ENCODE data around the gene EMD. TPM values are rescaled to one million over a fixed set of nuclear protein-coding genes. Genes with fewer than 3 reads are reported as not detected.

The EMD gene
- total and polyA plus RNA-seq, 2 of the 13 experiments (the other 11 are each of a cell fraction or from before 2014, with no cell fraction given), result 14.5 to 14.9 TPM

DNA sequence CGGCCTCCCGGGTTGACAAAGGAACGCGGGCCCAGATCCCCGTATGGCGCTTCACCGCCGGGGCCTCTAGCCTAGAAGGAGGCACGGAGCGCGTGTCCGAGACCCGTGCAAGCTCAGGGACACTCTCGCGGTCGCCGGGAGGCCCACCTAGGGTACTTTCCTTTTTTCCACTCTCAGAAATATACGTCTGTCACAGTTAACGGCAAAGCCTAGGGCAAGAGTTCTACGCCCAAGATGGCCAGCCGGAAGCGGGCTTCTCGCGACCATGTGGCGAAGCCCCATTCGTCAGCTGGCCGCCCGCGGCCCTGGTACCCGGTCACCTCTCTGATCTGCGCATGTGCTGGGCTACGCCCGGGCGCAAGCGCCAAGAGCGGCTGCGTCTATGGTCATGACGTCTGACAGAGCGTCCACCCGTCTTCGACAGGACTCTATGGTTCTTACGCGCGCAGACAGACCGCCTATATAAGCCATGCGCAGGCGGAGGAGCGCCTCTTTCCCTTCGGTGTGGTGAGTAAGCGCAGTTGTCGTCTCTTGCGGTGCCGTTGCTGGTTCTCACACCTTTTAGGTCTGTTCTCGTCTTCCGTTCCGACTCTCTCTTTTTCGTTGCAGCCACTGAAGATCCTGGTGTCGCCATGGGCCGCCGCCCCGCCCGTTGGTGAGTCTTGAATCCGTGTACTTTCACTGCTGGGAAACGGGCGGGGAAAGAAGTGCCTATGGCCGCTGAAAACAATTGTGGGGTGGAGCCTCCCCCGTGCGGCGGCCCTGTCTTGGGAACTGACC lies 19.0 kb downstream of the EMD start, which contains the start of gene RPL10 (continued):
- no peak for TF ChIP-seq SIX4 (CRISPR knock-in tag; IDR thresholded peaks at IDR 0.05)
- TF ChIP-seq SNRNP70 (IDR thresholded peaks at IDR 0.05; ENCODE audit: low read depth, low read length), result no peak
- 0 out of 2 replicates have a peak, but pooled peaks have one; percentile 28 for TF ChIP-seq TEAD2 (CRISPR knock-in tag; IDR thresholded peaks at IDR 0.05)
- no peak for TF ChIP-seq ZNF7 (CRISPR knock-in tag; IDR thresholded peaks at IDR 0.05)
- peak; percentile 35; the same call in 1 of the 2 replicates for TF ChIP-seq ZNF546 (CRISPR knock-in tag; conservative IDR thresholded peaks at IDR 0.05)
- no peak for TF ChIP-seq ZNF33B (CRISPR knock-in tag; IDR thresholded peaks at IDR 0.05)
- TF ChIP-seq NR2F6 (IDR thresholded peaks at IDR 0.05), result no peak
- no peak for TF ChIP-seq NR2F6 (CRISPR knock-in tag; IDR thresholded peaks at IDR 0.05)
- no peak for TF ChIP-seq ZNF383 (CRISPR knock-in tag; IDR thresholded peaks at IDR 0.05; ENCODE audit: borderline replicate concordance)
- no peak for TF ChIP-seq ATAD3A (CRISPR knock-in tag; IDR thresholded peaks at IDR 0.05)
- no peak for TF ChIP-seq ZNF446 (CRISPR knock-in tag; IDR thresholded peaks at IDR 0.05)
- TF ChIP-seq, protein P1, sequence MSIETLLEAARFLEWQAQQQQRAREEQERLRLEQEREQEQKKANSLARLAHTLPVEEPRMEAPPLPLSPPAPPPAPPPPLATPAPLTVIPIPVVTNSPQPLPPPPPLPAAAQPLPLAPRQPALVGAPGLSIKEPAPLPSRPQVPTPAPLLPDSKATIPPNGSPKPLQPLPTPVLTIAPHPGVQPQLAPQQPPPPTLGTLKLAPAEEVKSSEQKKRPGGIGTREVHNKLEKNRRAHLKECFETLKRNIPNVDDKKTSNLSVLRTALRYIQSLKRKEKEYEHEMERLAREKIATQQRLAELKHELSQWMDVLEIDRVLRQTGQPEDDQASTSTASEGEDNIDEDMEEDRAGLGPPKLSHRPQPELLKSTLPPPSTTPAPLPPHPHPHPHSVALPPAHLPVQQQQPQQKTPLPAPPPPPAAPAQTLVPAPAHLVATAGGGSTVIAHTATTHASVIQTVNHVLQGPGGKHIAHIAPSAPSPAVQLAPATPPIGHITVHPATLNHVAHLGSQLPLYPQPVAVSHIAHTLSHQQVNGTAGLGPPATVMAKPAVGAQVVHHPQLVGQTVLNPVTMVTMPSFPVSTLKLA (IDR thresholded peaks at IDR 0.05), result 0 out of 2 replicates have a peak, but pooled peaks have one; percentile 30
- TF ChIP-seq EHMT2 (IDR thresholded peaks at IDR 0.05; ENCODE audit: borderline replicate concordance, low read depth, low read length), result no peak
- TF ChIP-seq SAP130 (CRISPR knock-in tag; IDR thresholded peaks at IDR 0.05; ENCODE audit: low read depth), result peak; percentile 56
- TF ChIP-seq AGO2 (optimal IDR thresholded peaks at IDR 0.05; ENCODE audit: low read depth, low read length), result peak; percentile 6
- TF ChIP-seq RXRB (CRISPR knock-in tag; IDR thresholded peaks at IDR 0.05; ENCODE audit: borderline replicate concordance), result peak; percentile 49; the same call in 1 of the 2 replicates
- TF ChIP-seq ZNF207 (IDR thresholded peaks at IDR 0.05; ENCODE audit: borderline replicate concordance), result no peak
- TF ChIP-seq ETV5 (CRISPR knock-in tag; IDR thresholded peaks at IDR 0.05; ENCODE audit: borderline replicate concordance), result peak; percentile 73; the same call in 1 of the 2 replicates
- peak; percentile 19; the same call in 1 of the 2 replicates for TF ChIP-seq HES4 (CRISPR knock-in tag; IDR thresholded peaks at IDR 0.05; ENCODE audit: borderline replicate concordance)
- TF ChIP-seq, protein P2, sequence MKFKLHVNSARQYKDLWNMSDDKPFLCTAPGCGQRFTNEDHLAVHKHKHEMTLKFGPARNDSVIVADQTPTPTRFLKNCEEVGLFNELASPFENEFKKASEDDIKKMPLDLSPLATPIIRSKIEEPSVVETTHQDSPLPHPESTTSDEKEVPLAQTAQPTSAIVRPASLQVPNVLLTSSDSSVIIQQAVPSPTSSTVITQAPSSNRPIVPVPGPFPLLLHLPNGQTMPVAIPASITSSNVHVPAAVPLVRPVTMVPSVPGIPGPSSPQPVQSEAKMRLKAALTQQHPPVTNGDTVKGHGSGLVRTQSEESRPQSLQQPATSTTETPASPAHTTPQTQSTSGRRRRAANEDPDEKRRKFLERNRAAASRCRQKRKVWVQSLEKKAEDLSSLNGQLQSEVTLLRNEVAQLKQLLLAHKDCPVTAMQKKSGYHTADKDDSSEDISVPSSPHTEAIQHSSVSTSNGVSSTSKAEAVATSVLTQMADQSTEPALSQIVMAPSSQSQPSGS (CRISPR knock-in tag; IDR thresholded peaks at IDR 0.05), result peak; percentile 76
- no peak for TF ChIP-seq RCOR2 (CRISPR knock-in tag; IDR thresholded peaks at IDR 0.05)
- no peak for TF ChIP-seq ARHGAP35 (CRISPR knock-in tag; IDR thresholded peaks at IDR 0.05; ENCODE audit: borderline replicate concordance)
- TF ChIP-seq, protein P3, sequence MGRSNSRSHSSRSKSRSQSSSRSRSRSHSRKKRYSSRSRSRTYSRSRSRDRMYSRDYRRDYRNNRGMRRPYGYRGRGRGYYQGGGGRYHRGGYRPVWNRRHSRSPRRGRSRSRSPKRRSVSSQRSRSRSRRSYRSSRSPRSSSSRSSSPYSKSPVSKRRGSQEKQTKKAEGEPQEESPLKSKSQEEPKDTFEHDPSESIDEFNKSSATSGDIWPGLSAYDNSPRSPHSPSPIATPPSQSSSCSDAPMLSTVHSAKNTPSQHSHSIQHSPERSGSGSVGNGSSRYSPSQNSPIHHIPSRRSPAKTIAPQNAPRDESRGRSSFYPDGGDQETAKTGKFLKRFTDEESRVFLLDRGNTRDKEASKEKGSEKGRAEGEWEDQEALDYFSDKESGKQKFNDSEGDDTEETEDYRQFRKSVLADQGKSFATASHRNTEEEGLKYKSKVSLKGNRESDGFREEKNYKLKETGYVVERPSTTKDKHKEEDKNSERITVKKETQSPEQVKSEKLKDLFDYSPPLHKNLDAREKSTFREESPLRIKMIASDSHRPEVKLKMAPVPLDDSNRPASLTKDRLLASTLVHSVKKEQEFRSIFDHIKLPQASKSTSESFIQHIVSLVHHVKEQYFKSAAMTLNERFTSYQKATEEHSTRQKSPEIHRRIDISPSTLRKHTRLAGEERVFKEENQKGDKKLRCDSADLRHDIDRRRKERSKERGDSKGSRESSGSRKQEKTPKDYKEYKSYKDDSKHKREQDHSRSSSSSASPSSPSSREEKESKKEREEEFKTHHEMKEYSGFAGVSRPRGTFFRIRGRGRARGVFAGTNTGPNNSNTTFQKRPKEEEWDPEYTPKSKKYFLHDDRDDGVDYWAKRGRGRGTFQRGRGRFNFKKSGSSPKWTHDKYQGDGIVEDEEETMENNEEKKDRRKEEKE (IDR thresholded peaks at IDR 0.05), result no peak
- no peak for TF ChIP-seq DNMT1 (CRISPR knock-in tag; IDR thresholded peaks at IDR 0.05)
- no peak for TF ChIP-seq HNRNPH1 (optimal IDR thresholded peaks at IDR 0.05; ENCODE audit: low read depth, low read length)
- TF ChIP-seq ZSCAN12 (CRISPR knock-in tag; IDR thresholded peaks at IDR 0.05), result no peak
